ENCODE results near the gene BRI3BP. TPM values are rescaled to one million over a fixed set of nuclear protein-coding genes. Genes with fewer than 3 reads are reported as not detected.

BRI3BP gene
- total RNA-seq, 2 donors from 2014 or later: 4.3 to 4.4 TPM

DNA sequence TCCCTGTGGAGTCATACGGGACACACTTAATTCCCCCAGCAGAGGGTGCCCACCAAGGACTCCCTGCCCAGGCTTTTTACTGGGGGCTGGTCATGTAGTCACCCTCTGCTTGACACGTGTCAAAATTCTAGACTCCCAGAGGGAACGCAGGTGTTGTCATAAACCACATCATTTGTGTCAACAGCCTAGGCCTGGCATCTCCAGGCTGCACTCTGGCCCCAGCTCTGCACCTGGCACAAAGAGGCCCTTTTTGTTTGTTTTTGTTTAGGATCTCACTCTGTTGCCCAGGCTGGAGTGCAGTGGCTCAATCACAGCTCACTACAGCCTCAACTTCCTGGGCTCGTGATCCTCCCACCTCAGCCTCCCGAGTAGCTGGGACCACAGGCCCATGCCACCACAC, 21.1 kb downstream of the BRI3BP start:
- no peaks in the 10 kb centered on the region for H3K27me3 ChIP-seq (replicated peaks; ENCODE audit: insufficient read depth)
- no peaks in the 10 kb centered on the region for H3K36me3 ChIP-seq
- no peak overlapping the region for H3K27ac ChIP-seq
- DNase-seq (ENCODE audit: low spot score) (no peak), ATAC-seq (ENCODE audit: insufficient number of reproducible peaks, low FRiP score, low read depth) (no peak)
- TF ChIP-seq, protein P1, sequence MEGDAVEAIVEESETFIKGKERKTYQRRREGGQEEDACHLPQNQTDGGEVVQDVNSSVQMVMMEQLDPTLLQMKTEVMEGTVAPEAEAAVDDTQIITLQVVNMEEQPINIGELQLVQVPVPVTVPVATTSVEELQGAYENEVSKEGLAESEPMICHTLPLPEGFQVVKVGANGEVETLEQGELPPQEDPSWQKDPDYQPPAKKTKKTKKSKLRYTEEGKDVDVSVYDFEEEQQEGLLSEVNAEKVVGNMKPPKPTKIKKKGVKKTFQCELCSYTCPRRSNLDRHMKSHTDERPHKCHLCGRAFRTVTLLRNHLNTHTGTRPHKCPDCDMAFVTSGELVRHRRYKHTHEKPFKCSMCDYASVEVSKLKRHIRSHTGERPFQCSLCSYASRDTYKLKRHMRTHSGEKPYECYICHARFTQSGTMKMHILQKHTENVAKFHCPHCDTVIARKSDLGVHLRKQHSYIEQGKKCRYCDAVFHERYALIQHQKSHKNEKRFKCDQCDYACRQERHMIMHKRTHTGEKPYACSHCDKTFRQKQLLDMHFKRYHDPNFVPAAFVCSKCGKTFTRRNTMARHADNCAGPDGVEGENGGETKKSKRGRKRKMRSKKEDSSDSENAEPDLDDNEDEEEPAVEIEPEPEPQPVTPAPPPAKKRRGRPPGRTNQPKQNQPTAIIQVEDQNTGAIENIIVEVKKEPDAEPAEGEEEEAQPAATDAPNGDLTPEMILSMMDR (IDR thresholded peaks at IDR 0.05): no peak
- H3K4me1 ChIP-seq (ENCODE audit: control insufficient read depth in 1 of 2, low read depth in 2 of 2): no peaks in the 10 kb centered on the region
- H3K9me3 ChIP-seq: no peaks in the 10 kb centered on the region
- H3K4me3 ChIP-seq: no peak overlapping the region

DNA sequence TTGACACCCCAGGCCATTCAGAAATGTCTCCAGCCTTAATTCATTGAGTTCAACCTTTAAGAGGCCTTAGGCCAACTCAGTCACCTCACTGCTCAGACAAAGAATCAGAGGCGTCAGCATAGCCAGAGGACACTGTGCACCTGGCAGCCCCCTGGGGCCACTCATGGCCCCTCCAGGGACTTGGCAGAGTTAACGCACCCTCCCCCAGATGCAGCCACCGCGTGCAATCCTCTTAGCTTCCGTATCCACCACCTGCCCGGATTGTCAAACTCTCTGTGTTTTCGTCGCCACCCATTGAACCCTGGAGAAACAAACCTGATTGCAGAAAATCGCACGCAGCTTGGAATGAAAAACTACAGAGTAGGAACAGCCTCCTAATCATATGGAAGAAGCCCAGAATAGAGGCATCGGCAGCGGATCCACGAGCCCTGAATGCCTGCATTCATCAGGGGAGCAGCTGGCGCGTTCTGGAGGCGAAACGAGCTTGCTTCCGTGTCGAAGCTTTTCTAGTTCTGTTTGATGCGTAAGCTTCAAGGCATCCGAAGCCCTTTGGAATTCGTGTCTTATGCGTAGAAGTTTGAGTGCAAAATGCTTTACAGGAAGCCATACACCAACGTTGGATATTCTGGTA, 22.4 kb downstream of the BRI3BP start:
- no peaks in the 10 kb centered on the region for H3K36me3 ChIP-seq
- H3K4me3 ChIP-seq: no peak overlapping the region
- TF ChIP-seq, protein P1 (IDR thresholded peaks at IDR 0.05): no peak
- no peak for ATAC-seq (ENCODE audit: insufficient number of reproducible peaks, low FRiP score, low read depth)
- no peaks in the 10 kb centered on the region for H3K9me3 ChIP-seq
- H3K4me1 ChIP-seq (ENCODE audit: control insufficient read depth in 1 of 2, low read depth in 2 of 2): no peaks in the 10 kb centered on the region
- no peak for DNase-seq (ENCODE audit: low spot score)
- no peak overlapping the region for H3K27ac ChIP-seq
- no peaks in the 10 kb centered on the region for H3K27me3 ChIP-seq (replicated peaks; ENCODE audit: insufficient read depth)

DNA sequence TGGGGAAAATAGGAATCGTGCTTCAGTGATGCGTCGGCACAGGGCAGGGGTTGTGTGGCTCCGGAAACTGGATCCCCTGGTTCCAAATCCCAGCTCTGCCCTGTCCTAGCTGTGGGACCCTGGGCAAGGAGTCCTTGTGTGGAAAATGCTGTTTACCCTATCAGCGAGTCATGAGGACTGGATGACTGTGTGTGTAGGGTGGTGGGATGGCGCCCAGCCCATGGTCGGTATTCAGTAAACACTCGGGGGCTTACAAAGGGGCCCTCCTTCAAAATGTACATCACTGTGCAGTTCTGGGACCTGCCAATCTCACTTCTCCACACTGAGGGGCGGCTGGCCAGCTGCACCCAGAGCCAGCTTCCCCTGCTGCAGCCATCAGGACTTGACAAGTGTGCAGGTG, 24.4 kb downstream of the BRI3BP start:
- H3K27me3 ChIP-seq (replicated peaks; ENCODE audit: insufficient read depth): no peaks in the 10 kb centered on the region
- ATAC-seq (ENCODE audit: insufficient number of reproducible peaks, low FRiP score, low read depth): no peak
- TF ChIP-seq, protein P1 (IDR thresholded peaks at IDR 0.05): no peak
- H3K4me1 ChIP-seq (ENCODE audit: control insufficient read depth in 1 of 2, low read depth in 2 of 2): no peaks in the 10 kb centered on the region
- no peak overlapping the region for H3K27ac ChIP-seq
- H3K4me3 ChIP-seq: no peak overlapping the region
- no peaks in the 10 kb centered on the region for H3K9me3 ChIP-seq
- H3K36me3 ChIP-seq: no peaks in the 10 kb centered on the region
- no peak for DNase-seq (ENCODE audit: low spot score)

DNA sequence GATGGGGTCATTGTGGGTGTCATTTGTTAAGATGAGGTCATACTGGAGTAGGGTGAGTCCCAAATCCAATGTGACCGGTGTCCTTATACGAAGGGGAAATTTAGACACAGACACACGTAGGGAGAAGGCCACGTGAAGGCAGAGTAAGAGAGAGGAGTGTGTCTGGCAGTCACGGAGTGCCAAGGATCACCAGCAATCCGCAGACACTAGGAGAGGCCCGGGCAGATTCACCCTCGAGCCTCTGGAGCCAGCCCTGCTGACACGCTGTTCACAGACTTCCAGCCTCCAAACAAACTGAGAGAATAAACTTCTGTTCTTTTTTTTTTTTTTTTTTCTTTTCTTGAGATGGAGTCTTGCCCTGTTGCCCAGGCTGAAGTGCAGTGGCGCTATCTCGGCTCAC, 24.9 kb downstream of the BRI3BP start:
- Histone ChIP-seq H3K27ac (no peak overlapping the region), H3K36me3 (no peaks in the 10 kb centered on the region), H3K4me3 (no peak overlapping the region), H3K27me3 (replicated peaks; ENCODE audit: insufficient read depth) (no peaks in the 10 kb centered on the region), H3K4me1 (ENCODE audit: control insufficient read depth in 1 of 2, low read depth in 2 of 2) (no peaks in the 10 kb centered on the region), H3K9me3 (no peaks in the 10 kb centered on the region)
- TF ChIP-seq, protein P1 (IDR thresholded peaks at IDR 0.05): no peak
- DNase-seq (ENCODE audit: low spot score) (no peak), ATAC-seq (ENCODE audit: insufficient number of reproducible peaks, low FRiP score, low read depth) (no peak)

DNA sequence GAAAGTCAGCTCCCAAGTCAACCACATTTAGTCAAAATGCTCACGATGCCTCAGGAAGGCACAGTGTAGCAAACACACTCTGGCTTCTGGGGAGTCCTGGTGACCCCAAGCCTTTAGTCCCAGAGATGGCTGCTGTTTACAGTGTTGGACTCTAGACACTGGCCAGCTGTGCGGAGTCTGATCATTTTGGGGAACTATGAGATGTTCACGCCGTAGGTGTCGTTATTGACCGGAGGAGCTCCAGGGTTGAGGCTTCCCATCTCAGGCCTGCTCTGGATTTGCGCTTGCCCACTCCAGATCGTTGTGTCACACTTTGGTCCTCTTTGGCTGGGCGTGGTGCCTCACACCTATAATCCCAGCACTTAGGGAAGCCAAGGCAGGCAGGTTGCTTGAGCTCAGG, 27.7 kb downstream of the BRI3BP start:
- ATAC-seq (ENCODE audit: insufficient number of reproducible peaks, low FRiP score, low read depth) (no peak), DNase-seq (ENCODE audit: low spot score) (no peak)
- H3K9me3 ChIP-seq: no peaks in the 10 kb centered on the region
- H3K4me1 ChIP-seq (ENCODE audit: control insufficient read depth in 1 of 2, low read depth in 2 of 2): no peaks in the 10 kb centered on the region
- no peak overlapping the region for H3K27ac ChIP-seq
- no peak overlapping the region for H3K4me3 ChIP-seq
- TF ChIP-seq, protein P1 (IDR thresholded peaks at IDR 0.05): no peak
- H3K36me3 ChIP-seq: no peaks in the 10 kb centered on the region
- H3K27me3 ChIP-seq (replicated peaks; ENCODE audit: insufficient read depth): no peaks in the 10 kb centered on the region

Data from thoracic aorta (tissue), 2 donors.